DMS153 treated with DMSO at 0.1 percent for 48 hours (cell line): ENCODE results near the gene ITGB3BP.
"Not testable (repeated sequence)": the region's sequence is repeated elsewhere in the genome, so short reads cannot be mapped to it uniquely, and the experiment has no call there.

Experiments
- DNase-seq: peaks from one replicate; lab custom pipeline; 2025; ENCODE audit not compliant: unreplicated experiment; lab: John Stamatoyannopoulos, UW

ITGB3BP gene

DNA sequence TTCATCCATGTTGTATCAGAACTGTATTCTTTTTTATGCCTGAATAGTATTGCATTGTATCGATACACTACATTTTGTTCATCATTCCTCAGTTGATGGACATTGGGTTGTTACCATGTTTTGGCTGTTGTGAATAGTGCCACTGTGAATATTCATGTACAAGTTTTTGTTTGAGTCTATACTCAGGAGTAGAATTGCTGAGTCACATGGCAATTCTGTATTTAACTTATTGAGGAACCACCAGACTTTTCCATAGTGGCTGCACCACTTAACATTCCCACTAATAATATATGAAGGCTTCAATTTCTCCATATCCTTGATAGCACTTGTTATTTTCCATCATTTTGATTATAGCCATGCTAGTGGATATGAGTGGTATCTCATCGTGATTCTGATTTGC lies 99.4 kb downstream of the ITGB3BP start:
- DNase-seq = no peak

DNA sequence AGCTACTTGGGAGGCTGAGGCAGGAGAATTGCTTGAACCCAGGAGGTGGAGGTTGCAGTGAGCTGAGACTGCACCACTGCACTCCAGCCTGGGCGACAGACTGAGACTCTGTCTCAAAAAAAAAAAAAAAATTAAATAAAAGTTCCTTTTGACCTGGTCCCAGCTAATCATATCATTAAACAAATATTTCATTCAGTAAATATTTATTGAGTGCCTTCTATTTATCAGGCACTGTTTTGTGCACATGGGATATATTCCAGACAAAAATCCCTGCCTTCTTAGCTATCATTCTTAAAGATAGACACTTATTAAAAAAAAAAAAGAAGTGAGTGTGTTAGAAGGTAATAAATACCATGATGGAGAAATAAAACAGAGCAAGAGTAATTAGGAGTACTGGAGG lies 102.3 kb downstream of the ITGB3BP start:
- DNase-seq = not testable (repeated sequence)

DNA sequence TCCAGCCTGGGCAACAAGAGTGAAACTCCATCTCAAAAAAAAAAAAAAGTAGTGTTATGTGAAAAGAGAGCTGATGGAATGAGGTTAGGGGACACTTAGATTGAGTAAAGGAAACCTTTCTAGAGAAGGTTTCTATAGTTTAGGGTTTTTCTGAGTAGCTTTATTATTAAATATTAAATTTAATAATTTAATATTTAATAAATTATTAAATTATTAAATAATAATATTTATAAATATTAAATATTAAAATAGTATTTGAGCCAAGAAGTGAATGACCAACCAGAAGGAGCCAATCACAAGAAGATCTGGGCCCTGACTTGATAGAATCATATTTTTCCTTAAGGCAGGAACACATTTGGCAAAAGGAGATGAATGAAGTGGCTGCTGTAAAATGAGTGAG lies 104.9 kb downstream of the ITGB3BP start:
- no peak for DNase-seq

DNA sequence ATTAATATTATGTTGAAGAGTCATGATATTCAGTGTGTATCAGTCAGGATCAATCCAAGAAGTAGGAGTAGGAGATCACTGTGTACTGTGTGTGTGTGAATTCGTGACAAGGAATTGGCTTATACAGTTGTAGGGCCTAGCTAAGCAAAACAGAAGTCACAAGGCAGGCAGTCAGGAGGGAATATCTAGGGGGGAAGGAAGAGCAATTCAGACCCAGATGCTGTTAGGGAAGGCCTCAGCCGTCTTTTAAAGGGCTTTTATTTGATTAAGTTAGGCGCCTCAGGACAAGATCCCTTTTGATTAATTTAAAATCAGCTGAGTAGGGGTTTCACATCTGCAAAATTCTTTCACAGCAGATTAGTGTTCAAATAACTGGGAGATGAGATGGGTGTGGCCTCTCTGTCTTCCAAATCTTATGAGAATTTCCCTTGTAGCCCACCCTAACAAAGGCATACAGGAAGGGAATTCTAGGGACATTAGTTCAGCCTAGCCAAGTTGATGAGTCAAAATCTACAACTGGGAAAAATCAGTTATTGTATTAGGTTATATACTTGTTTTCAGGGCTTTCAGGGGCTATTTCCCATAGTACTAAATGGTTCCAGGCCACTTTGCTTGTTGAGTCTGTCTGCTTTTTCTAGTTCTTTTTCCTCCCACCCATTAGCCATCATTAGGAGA lies 108.2 kb downstream of the ITGB3BP start:
- DNase-seq = no peak

DNA sequence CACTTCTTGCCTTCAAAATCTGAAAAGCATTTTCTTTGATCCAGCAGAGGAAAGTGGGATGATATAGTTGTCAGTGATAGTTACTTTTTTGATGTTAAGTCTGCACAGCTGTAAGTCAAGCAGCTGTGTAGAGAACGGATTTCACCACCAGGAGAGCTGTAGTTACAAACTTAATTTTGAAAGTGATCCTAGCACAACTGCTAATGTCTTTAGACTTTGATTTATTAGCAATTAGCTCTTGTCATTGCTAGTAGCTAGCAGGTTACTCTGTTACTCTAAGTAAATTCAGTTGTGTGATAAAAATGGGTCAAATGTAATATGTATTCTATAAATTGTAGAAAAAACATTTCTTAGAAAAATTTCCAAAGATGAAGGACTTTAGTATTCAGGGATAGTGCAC lies 109.6 kb downstream of the ITGB3BP start:
- DNase-seq = no peak

DNA sequence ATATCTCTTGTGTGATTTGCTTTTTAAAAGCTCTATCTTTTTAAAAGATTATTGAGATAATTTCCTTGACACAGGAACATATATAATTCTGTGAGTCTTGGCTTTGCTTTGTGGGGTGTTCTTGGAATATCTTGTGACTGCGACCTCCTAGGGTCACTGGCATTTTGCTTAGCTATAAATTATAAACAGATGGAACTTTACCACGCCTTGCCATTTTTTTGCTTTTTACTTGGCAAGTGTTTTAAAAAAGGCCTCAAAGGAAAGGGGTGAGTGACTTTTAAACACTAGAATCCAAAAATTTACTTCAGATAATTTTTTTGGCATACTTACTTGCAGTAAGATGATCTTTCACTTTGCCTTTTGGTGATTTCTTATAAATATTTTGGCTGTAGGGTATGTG lies 112.0 kb downstream of the ITGB3BP start:
- DNase-seq = no peak

DNA sequence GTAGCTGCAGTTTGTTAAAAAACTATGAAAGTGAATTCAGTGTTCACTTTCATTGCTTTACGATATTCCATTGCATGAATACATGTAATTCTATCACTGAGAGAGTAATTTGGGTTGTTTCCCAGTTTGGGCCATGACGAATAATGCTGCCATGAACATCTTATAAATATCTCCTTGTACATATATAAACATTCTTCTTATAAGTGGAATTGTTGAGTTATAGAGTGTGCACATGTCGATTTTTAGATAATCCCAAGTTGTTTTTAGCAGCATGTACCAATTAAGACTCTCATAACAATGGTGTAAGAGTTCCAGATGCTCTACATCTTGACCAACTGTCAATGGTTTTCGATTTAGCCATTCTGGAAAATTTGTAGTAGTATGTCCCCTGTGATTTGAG lies 114.7 kb downstream of the ITGB3BP start:
- DNase-seq = no peak

DNA sequence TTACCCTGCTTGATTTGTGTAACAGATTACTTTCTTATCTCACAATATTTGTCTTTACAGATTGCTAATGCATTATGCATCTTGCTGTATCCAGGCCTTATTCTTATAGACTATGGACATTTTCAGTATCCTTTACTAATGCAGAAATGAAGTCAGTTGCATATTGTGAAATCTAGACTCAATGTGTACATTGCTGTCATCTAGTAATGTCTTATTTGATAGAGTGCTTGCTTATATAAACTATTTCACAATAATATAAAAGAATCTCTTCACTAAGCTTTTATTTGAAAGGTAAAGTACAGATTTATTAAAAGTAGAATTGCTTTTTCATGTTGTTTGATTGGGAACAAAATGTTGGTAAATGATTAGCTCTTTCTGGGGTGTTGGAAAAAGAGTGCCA lies 116.0 kb downstream of the ITGB3BP start:
- no peak for DNase-seq

DNA sequence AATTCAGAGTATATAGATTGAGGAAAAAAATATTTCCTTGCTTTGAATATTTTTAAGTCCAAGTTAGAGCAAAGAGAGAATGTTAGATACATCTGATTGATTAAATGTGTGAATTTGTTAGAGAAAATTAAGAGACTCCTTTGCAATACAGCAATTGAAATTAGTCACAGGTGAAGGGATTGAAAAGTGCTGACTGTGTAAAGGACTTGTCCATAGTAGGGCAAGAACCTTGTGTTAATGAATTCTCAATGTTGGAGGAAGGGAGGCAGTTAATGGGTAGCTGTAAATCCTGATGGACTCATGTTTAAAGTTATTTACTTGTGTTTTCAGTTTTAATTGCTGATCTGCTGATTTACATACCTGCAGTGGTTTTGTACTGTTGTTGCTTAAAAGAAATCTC lies 117.0 kb downstream of the ITGB3BP start:
- no peak for DNase-seq

DNA sequence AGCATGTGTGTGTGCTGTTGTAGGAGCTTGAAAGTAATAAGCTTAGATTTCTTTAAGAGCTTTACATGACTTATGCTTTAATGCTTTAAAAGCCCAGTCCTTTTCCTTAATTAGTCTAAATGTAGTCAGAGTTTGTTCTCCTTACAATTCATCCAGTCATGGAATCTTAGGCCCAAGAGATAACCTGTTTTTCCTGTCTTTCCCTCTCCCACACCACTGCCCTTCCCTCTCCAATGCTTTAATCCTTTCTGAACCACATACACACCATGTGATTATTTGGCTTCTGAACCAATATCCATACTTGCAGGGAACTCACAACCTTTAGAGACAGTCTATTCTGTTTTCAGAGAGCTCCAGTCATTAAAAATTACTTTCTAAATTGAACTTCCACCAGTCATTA lies 118.0 kb downstream of the ITGB3BP start:
- DNase-seq = no peak

DNA sequence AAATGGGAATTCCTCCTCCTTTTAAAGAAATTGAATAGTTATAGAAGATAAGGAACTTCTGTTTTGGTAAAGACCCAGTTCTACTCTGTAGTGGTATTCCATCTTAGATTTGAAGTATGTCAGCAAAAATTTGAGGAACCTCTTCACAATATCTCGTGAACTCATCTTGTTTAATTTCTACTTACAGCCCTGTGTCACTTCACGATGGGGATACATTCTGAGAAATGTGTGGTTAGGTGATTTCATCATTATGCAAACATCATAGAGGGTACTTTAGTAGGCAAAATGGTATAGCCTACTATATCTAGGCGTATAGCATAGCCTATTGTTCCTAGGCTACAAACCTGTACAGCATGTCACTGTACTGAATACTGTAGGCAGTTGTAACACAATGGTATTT lies 119.6 kb downstream of the ITGB3BP start:
- DNase-seq = no peak

DNA sequence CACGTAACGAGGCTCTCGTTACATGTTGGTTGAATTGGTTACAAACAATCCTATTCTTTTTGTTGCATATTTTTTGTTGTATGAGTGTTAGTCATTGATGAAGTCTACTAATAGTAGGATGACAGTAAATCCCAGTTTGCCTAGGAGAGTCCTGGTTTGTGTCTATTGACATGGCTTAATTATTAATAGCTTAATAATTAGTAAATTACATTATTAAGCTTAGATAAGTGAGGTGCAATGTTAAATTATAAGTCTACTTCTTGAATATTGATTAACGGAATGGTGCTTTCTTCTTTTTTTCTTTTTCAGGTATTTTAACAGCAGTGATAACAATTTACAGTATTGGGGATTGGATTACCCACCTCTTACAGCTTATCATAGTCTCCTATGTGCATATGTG lies 121.1 kb downstream of the ITGB3BP start:
- DNase-seq = no peak
